Adrenal gland (tissue), 5 donors: Measurements from ENCODE around the gene NUDT16.

Source experiments
- CTCF ChIP-seq, 6 experiments: fragments of 450-650 bp in 4 of 6; fragments of 200-600 bp in 2 of 6; sonication (generic) in 1 of 6; IDR thresholded peaks; 1 replicate in 5 of 6; 2 replicates in 1 of 6; pipeline versions ENCODE4 v1.5.1 to v1.8.0; 2016 to 2021; ENCODE audit warnings: antibody characterized with exemption in 6 of 6, mild to moderate bottlenecking in 2 of 6, moderate library complexity in 1 of 6
- POLR2A ChIP-seq, 2 donors: fragments of 450-650 bp; IDR thresholded peaks; one replicate each; pipeline ENCODE4 v1.6.1; 2017; ENCODE audit warnings: antibody characterized with exemption in 2 of 2, mild to moderate bottlenecking in 2 of 2, moderate library complexity in 1 of 2
- donor health status: DM: no; HTN: no; CAD: no.

GRCh38 chr3:131371688-131372066, 9.9 kb upstream of the NUDT16 start:
- TF ChIP-seq CTCF (IDR thresholded peaks at IDR 0.05) (no peak), POLR2A (IDR thresholded peaks at IDR 0.05) (no peak)
